Measurements from ENCODE around the gene SIVA1.

SIVA1 gene

GRCh38 chr14:104714066-104714465 is 38.9 kb upstream of the SIVA1 start:
- no peak for TF ChIP-seq CTCF (IDR thresholded peaks at IDR 0.05; ENCODE audit: borderline replicate concordance, control extremely low read depth, extremely low read depth, insufficient read depth, missing control alignments)
- in situ Hi-C loops (cut with MboI; ENCODE audit: low sequenced_read_pairs, unreplicated experiment), result no loop called here
- no peak for DNase-seq (ENCODE audit: low spot score)

GRCh38 chr14:104714681-104715080 is 38.3 kb upstream of the SIVA1 start:
- no peak for DNase-seq (ENCODE audit: low spot score)
- no peak for TF ChIP-seq CTCF (IDR thresholded peaks at IDR 0.05; ENCODE audit: borderline replicate concordance, control extremely low read depth, extremely low read depth, insufficient read depth, missing control alignments)
- in situ Hi-C loops (cut with MboI; ENCODE audit: low sequenced_read_pairs, unreplicated experiment), result no loop called here

DNA sequence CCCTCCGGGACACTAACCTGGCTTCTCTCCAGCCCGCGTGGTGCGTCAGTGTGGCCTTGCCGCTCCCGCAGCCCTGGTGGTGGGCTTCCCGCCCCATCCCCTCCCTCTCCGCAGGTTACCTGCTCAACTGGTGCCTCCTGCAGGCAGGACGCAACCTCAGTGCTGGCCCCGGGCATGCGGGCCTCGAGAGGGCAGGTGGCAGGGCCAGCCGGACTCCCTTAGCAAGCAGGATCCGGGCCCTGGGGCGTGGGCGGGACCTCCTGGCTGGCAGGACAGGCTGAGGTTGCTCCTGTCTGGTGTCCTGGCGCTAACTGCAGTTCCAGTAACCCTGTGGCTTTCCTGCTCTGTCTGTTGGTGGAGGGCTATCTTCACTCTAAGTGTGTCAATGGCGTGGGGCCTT is 37.5 kb upstream of the SIVA1 start:
- no peak for TF ChIP-seq CTCF (IDR thresholded peaks at IDR 0.05; ENCODE audit: borderline replicate concordance, control extremely low read depth, extremely low read depth, insufficient read depth, missing control alignments)
- in situ Hi-C loops (cut with MboI; ENCODE audit: low sequenced_read_pairs, unreplicated experiment), result no loop called here

GRCh38 chr14:104715871-104716270 is 37.1 kb upstream of the SIVA1 start:
- in situ Hi-C loops (cut with MboI; ENCODE audit: low sequenced_read_pairs, unreplicated experiment), result no loop called here
- DNase-seq (ENCODE audit: low spot score), result no peak
- no peak for TF ChIP-seq CTCF (IDR thresholded peaks at IDR 0.05; ENCODE audit: borderline replicate concordance, control extremely low read depth, extremely low read depth, insufficient read depth, missing control alignments)

More for the DNA sequence above, 37.5 kb upstream of the SIVA1 start:
- DNase-seq (ENCODE audit: low spot score), result no peak

DNA sequence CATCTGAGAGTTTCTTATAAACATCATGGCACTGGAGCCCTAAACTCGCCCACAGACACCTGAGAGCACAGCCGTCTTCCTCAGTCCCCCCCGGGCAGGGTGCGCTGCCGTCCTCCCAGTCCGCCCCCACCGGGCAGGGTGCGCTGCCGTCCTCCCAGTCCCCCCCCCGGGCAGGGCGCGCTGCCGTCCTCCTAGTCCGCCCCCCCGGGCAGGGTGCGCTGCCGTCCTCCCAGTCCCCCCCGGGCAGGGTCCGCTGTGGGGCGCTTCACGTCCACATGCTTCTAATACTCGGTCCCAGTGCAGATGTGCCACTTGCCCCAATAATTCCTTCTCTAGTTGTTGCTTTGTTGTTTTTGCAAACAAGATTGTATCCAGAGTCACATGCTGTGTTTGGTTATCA is 35.8 kb upstream of the SIVA1 start:
- DNase-seq (ENCODE audit: low spot score), result no peak
- in situ Hi-C loops (cut with MboI; ENCODE audit: low sequenced_read_pairs, unreplicated experiment), result no loop called here
- no peak for TF ChIP-seq CTCF (IDR thresholded peaks at IDR 0.05; ENCODE audit: borderline replicate concordance, control extremely low read depth, extremely low read depth, insufficient read depth, missing control alignments)

GRCh38 chr14:104717646-104718045 is 35.3 kb upstream of the SIVA1 start:
- no peak for TF ChIP-seq CTCF (IDR thresholded peaks at IDR 0.05; ENCODE audit: borderline replicate concordance, control extremely low read depth, extremely low read depth, insufficient read depth, missing control alignments)
- in situ Hi-C loops (cut with MboI; ENCODE audit: low sequenced_read_pairs, unreplicated experiment), result no loop called here
- no peak for DNase-seq (ENCODE audit: low spot score)

DNA sequence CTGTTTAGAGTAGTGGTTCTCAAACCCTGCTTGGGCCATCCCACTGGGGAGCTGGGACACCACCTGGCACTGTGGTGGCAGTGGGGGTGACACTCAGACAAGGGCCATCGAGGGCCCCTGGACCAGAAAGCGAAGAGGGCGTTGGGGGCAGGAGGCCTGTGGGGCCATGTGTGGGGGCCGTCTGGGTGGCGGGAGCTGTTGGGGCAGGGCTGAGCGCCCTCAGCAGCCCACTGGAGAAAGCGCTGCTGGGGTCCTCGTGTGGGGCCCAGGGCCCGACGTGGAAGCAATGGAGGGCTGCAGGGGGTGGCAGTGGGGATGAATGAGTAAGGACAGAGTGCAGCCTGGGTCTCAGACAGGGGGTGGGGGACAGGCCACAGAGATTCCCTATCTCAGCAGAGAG is 34.8 kb upstream of the SIVA1 start:
- no peak for TF ChIP-seq CTCF (IDR thresholded peaks at IDR 0.05; ENCODE audit: borderline replicate concordance, control extremely low read depth, extremely low read depth, insufficient read depth, missing control alignments)
- no peak for DNase-seq (ENCODE audit: low spot score)
- in situ Hi-C loops (cut with MboI; ENCODE audit: low sequenced_read_pairs, unreplicated experiment), result no loop called here
